ENCODE results near the gene EYA2. TPM values are rescaled to one million over a fixed set of nuclear protein-coding genes. Genes with fewer than 3 reads are reported as not detected.

Gene EYA2
- total RNA-seq, 4 donors from 2014 or later = 0.47 to 4.1 (median 2.2) TPM

DNA sequence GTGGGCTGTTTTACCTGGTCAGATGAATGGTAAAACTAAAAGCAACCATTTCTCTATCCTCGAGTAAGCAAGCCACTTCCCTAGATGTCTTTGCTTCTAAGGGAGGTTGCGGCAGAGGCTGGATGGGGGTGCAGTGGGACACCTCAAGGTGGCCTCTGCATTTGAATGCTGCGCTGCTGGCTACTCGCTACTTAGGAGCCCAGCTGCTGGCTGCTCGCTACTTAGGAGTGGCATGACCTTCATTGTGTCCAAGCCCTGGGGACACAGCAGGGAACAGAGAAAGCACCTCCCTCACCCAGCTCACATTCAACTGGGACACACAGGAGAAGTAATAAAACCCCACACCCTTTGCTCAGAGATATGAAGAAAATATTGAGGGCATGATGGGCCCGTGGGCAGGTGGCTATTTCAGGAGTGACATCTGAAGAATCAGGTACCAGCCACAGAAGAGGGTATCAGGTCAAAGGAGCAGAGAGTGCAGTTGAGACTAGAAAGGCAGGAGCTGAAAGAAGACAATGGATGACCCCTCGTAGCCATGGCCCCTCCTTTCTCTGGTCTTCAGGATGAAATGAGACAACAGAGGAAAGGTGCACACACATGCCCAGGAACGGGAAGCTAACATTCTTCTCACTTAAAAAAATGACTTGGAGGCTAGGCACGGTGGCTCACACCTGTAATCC, 312.5 kb downstream of the EYA2 start:
- H3K36me3 ChIP-seq = peaks cover 0 to 43% of the 10 kb centered on the region in 2 donors
- H3K4me1 ChIP-seq = no peaks in the 10 kb centered on the region
- WGBS, 2 donors (ENCODE audit: low coverage in 1 of 2) = 72 to 83% methylated on average over 1 to 5 of the region's 9 CpGs
- ATAC-seq = no peak
- H3K4me3 ChIP-seq = no peak overlapping the region
- no peak overlapping the region for H3K27ac ChIP-seq
- no peaks in the 10 kb centered on the region for H3K27me3 ChIP-seq
- TF ChIP-seq EP300 (IDR thresholded peaks at IDR 0.05) (no peak), POLR2AphosphoS5 (IDR thresholded peaks at IDR 0.05) (no peak), POLR2A (IDR thresholded peaks at IDR 0.05) (no peak)
- TF ChIP-seq, protein P1, sequence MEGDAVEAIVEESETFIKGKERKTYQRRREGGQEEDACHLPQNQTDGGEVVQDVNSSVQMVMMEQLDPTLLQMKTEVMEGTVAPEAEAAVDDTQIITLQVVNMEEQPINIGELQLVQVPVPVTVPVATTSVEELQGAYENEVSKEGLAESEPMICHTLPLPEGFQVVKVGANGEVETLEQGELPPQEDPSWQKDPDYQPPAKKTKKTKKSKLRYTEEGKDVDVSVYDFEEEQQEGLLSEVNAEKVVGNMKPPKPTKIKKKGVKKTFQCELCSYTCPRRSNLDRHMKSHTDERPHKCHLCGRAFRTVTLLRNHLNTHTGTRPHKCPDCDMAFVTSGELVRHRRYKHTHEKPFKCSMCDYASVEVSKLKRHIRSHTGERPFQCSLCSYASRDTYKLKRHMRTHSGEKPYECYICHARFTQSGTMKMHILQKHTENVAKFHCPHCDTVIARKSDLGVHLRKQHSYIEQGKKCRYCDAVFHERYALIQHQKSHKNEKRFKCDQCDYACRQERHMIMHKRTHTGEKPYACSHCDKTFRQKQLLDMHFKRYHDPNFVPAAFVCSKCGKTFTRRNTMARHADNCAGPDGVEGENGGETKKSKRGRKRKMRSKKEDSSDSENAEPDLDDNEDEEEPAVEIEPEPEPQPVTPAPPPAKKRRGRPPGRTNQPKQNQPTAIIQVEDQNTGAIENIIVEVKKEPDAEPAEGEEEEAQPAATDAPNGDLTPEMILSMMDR (IDR thresholded peaks at IDR 0.05) = no peak
- H3K9me3 ChIP-seq = no peaks in the 10 kb centered on the region

DNA sequence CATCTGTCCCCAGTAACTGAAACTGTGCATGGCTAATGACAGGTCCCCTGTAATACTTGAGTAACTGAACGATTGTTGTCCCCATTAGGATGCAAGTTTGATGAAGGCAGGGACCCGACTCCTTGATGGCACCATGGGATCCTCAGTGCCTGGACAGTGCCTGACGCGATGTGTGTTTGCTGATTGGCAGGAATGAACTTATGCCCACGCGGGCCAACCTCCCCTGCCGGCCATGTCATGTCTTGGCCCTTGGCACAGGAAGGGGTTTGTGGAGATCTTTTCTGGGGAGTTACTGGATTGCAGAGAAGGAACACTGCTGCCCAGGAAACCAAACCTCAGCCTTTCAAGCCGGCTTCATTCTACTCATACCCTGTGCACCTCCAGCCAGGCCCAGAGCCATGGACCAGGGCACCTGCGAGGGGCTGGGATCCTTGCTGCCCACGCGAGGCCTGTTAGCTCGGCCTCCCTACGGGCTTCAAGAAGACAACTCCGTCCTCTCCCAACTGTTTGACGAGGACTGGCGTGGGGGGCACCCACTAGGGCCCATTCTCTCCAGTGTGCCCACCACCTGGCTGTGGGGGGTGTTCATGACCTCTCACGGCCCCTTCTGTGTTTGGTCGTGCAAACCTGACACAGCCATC, 314.0 kb downstream of the EYA2 start:
- ATAC-seq = no peak
- Histone ChIP-seq H3K4me1 (no peaks in the 10 kb centered on the region), H3K27me3 (no peaks in the 10 kb centered on the region), H3K36me3 (peaks cover 0 to 59% of the 10 kb centered on the region in 2 donors), H3K4me3 (no peak overlapping the region), H3K9me3 (no peaks in the 10 kb centered on the region), H3K27ac (no peak overlapping the region)
- WGBS, 2 donors (ENCODE audit: low coverage in 1 of 2) = 92% methylated on average over 2 of the region's 18 CpGs; no CpG with 5 or more reads in 1 of the 2 donors
- no peak for TF ChIP-seq POLR2A (IDR thresholded peaks at IDR 0.05)
- TF ChIP-seq, protein P1 (IDR thresholded peaks at IDR 0.05) = no peak
- no peak for TF ChIP-seq POLR2AphosphoS5 (IDR thresholded peaks at IDR 0.05)
- no peak for TF ChIP-seq EP300 (IDR thresholded peaks at IDR 0.05)

DNA sequence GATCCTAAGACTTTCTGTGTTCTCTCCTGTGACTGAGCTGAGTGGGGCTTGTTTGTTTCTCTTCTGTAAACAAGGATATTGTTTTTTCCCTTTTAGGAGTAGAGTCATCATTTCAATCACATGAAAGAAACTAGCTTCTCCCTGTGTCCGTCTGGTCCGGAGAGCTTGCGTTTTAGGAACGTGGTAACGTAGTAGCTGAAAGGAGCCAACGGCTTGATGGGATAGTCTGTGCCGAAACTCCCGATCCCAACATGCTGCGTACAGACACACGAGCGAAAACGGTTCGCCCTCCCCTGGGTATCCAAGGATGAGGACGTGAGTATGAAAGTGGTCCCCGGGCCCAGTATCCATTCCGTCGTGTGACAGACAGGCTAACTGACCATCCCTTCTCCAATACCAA, 315.3 kb downstream of the EYA2 start:
- TF ChIP-seq, protein P1 (IDR thresholded peaks at IDR 0.05) = no peak
- TF ChIP-seq EP300 (IDR thresholded peaks at IDR 0.05) (no peak), POLR2A (IDR thresholded peaks at IDR 0.05) (no peak), POLR2AphosphoS5 (IDR thresholded peaks at IDR 0.05) (no peak)

DNA sequence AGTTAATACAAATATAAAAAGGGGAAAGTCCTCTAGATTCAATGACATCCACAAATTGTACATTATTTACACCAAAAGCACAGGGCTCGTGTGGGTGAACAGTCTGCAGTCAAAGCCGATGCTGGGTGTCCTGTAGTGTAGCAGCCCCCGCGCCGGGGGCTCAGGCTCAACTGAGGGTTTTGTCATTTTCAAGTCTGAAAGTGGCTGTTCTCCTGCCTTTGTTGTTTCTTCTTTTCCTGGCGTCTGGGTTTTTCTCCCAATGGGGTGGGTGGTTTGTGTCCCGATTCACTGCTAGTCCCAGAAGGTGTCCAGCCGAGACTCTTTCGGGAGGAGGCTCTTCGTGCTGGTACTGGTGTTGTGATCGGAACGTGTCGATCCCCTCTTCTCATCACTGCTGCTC, 315.8 kb downstream of the EYA2 start:
- Histone ChIP-seq H3K4me3 (no peak overlapping the region), H3K36me3 (peaks cover 0 to 77% of the 10 kb centered on the region in 2 donors), H3K9me3 (no peaks in the 10 kb centered on the region), H3K27me3 (no peaks in the 10 kb centered on the region), H3K4me1 (no peaks in the 10 kb centered on the region), H3K27ac (no peak overlapping the region)
- TF ChIP-seq POLR2A (IDR thresholded peaks at IDR 0.05) (no peak), POLR2AphosphoS5 (IDR thresholded peaks at IDR 0.05) (no peak), EP300 (IDR thresholded peaks at IDR 0.05) (no peak)
- TF ChIP-seq, protein P1 (IDR thresholded peaks at IDR 0.05) = no peak
- ATAC-seq = no peak
- 94 to 100% methylated on average over 2 to 7 of the region's 13 CpGs for WGBS, 2 donors (ENCODE audit: low coverage in 1 of 2)

More for the DNA sequence above, 315.3 kb downstream of the EYA2 start:
- Histone ChIP-seq H3K4me1 (no peaks in the 10 kb centered on the region), H3K4me3 (no peak overlapping the region), H3K27me3 (no peaks in the 10 kb centered on the region), H3K27ac (no peak overlapping the region), H3K9me3 (no peaks in the 10 kb centered on the region), H3K36me3 (peaks cover 0 to 72% of the 10 kb centered on the region in 2 donors)
- ATAC-seq = no peak
- WGBS, 2 donors (ENCODE audit: low coverage in 1 of 2) = 93 to 97% methylated on average over 13 to 17 of the region's 17 CpGs

DNA sequence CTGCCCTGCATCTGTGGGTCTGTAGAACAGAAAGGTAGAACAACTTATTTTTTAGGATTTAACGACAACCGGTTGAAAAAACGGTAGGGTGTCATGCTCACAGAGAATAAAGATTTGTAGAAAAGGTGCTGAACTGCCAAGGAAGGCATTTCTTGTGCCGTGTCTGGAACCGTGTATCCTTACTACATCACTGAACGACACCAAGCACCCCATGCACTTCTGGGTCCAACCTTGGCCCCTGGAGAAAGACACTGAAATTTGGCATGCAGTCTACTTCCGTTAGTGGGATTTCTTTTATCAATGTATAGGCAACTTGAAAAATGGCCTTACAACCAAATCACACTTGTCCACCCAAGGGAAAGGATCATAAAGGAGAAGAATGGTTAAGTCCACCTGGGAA, 316.4 kb downstream of the EYA2 start:
- WGBS, 2 donors (ENCODE audit: low coverage in 1 of 2) = 88 to 90% methylated on average over 7 of the region's 7 CpGs

More for the DNA sequence above, 316.4 kb downstream of the EYA2 start:
- no peak for ATAC-seq
- Histone ChIP-seq H3K27ac (no peak overlapping the region), H3K9me3 (no peaks in the 10 kb centered on the region), H3K27me3 (no peaks in the 10 kb centered on the region), H3K4me1 (no peaks in the 10 kb centered on the region), H3K36me3 (peaks cover 0 to 82% of the 10 kb centered on the region in 2 donors), H3K4me3 (no peak overlapping the region)
- TF ChIP-seq EP300 (IDR thresholded peaks at IDR 0.05) = no peak
- TF ChIP-seq, protein P1 (IDR thresholded peaks at IDR 0.05) = no peak
- TF ChIP-seq POLR2A (IDR thresholded peaks at IDR 0.05) = no peak
- no peak for TF ChIP-seq POLR2AphosphoS5 (IDR thresholded peaks at IDR 0.05)

All from gastroesophageal sphincter (tissue), 4 donors.